Left kidney (tissue), 2 donors: ENCODE results near the gene TMCC2. TPM values are rescaled to one million over a fixed set of nuclear protein-coding genes. Genes with fewer than 3 reads are reported as not detected.

ENCODE experiments used
- DNase-seq: peaks from one replicate; pipeline ENCODE4 v3.0.0-alpha.2; 2013
- polyA plus RNA-seq: library from polyadenylated mRNA; unstranded; fragments of 120-200 nt; gene quantifications from one replicate; pipeline ENCODE4 v1.2.1, GENCODE V29; 2013; ENCODE audit not compliant: insufficient read length

Gene TMCC2
- polyA plus RNA-seq, 1 donor = 6.3 TPM

DNA sequence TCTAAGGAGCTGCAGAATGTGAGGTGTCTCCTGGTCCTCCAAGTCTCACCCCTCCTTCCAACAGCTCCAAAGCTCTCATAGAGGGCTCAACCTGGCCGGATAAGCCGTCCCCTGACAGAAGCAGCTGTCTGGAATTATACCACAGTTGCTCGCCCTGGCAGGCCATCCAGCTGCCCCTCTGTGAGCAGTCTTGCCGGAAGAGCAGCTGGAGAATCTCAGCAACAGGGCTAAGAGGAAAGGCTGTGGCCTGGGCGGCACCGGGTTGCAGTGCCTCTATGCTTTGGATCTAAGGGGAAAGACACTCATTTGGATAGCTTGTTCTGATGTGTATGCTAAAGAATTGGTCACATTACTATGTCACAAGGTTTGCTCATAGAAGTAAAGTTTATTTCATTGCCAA, 12.4 kb downstream of the TMCC2 start:
- DNase-seq = no peak

- no peak for DNase-seq
These were observed 12.8 kb downstream of the TMCC2 start for GRCh38 chr1:205240569-205240968.

DNA sequence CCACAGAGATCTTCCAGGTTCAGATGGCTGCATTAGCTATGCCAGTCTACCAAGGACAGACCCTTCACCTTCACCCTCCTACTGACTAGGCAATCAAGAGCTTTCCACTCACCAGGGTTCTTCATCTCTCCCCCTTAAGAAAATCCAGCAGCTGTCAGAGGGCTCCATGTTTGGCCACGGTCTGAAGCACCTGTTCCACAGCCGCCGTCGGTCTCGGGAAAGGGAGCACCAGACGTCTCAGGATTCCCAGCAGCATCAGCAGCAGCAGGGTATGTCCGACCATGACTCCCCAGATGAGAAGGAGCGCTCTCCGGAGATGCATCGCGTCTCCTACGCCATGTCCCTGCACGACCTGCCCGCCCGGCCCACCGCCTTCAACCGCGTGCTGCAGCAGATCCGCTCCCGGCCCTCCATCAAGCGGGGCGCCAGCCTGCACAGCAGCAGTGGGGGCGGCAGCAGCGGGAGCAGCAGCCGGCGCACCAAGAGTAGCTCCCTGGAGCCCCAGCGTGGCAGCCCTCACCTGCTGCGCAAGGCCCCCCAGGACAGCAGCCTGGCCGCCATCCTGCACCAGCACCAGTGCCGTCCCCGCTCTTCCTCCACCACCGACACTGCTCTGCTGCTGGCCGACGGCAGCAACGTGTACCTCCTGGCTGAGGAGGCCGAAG, 13.8 kb downstream of the TMCC2 start:
- DNase-seq = no peak

GRCh38 chr1:205243350-205244191, 15.8 kb downstream of the TMCC2 start:
- no peak for DNase-seq

DNA sequence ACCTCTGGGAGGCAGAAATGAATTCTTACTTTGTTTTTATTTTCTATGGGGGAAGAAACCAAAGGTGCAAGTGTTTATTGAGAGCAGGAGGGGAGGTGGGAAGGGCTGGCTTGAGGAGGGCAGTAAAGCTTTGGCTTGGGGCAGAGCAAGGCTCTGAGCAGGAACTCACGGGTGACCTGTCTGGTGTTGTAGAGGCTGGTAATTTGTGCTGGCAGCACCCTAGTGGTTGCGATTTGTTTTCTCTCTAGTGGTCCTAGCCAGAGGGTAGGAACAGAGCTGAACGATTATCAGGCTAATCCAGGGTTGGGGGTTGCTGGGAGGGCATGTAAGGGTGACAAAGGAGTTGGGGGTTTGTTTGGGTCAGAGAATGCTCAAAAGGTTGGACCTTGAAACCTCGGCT, 16.6 kb downstream of the TMCC2 start:
- no peak for DNase-seq

GRCh38 chr1:205245096-205245495, 17.4 kb downstream of the TMCC2 start:
- no peak for DNase-seq

- no peak for DNase-seq
These were observed 18.8 kb downstream of the TMCC2 start for GRCh38 chr1:205246351-205247119.

- no peak for DNase-seq
These were observed 19.6 kb downstream of the TMCC2 start for GRCh38 chr1:205247130-205247921.

GRCh38 chr1:205248793-205249601, 21.3 kb downstream of the TMCC2 start:
- no peak for DNase-seq

DNA sequence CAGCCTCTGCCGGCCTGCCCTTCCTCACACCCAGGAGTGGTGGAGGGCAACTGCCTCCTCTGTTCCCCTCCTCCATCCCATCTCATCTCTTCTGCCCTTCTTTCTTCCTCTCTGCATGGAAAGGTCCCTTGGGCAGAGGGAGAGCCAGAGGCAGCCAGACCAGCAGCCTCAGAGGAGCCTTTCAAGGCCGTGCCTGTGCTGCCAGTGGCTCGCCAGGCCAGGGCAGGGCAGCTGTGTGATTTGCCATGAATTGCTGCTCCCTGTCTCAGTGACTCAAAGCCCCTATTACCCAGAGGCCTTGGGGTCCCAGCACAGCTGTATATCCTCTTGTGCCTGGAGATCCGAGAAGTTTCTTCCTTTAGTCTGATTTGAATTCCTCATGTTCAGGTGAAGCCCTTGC, 21.9 kb downstream of the TMCC2 start:
- no peak for DNase-seq

DNA sequence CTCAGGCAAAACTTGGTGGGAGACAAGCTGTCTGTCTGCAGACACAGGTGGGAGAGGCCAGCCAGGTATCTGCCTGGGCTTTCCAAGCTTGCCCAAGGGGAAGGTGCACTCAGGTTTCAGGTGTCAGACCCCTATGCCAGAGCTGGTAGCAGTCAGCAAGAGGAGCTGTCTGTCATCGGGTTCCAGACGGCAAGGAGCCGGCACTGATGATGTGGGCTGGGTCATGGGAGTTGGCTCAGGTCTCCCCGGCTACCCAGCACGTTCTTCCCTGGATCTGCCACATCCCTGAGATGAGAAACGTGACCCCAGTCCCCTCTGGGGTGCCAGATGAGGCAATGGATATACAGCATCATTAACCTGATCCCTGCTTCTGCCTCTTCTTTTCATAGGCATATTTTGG, 23.0 kb downstream of the TMCC2 start:
- DNase-seq = no peak

- DNase-seq = no peak
These were observed 23.8 kb downstream of the TMCC2 start for GRCh38 chr1:205251576-205251975.

GRCh38 chr1:205255941-205256780, 28.4 kb downstream of the TMCC2 start:
- peak; percentile 81 for DNase-seq

GRCh38 chr1:205256951-205257625, 29.3 kb downstream of the TMCC2 start:
- no peak for DNase-seq

GRCh38 chr1:205257735-205258134, 30.0 kb downstream of the TMCC2 start:
- DNase-seq = no peak

GRCh38 chr1:205258261-205258691, 30.5 kb downstream of the TMCC2 start:
- DNase-seq = no peak

GRCh38 chr1:205258719-205259118, 31.0 kb downstream of the TMCC2 start:
- no peak for DNase-seq

- DNase-seq = no peak
These were observed 31.6 kb downstream of the TMCC2 start for GRCh38 chr1:205259324-205259832.

DNA sequence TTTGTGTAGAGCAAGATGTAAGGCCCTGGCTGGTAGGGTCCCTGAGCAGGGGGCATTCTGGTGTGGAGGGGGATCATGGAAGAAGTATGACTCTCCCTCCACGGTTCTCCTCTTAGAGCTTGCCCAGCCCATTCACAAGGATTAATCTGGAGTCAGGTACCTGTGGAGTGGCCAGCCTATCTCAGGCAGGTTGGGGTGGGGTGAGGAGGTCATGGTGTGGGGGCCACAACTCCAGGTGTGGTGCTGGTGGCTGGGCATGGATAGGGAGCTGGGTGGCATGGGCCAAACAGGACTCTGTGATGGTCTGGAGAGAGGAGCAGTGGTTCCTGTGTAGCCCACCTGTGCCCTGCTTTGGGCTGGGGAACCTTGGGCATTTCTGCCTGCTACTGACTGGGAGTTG, 32.3 kb downstream of the TMCC2 start:
- no peak for DNase-seq
